GM12864 (cell line): ENCODE data around the gene CCNF.

ENCODE experiments used
- DNase-seq: peaks from one replicate; pipeline ENCODE4 v3.0.0-alpha.2; 2011; ENCODE audit warnings: low read depth
- H3K4me3 ChIP-seq: 2 replicates; pipeline ENCODE4 v1.5.1; 2011; ENCODE audit warnings: mild to moderate bottlenecking, low read depth, low read length, control low read depth
- TF ChIP-seq, protein P1 (sequence below): IDR thresholded peaks from 2 replicates; pipeline ENCODE4 v1.5.1; 2011; ENCODE audit warnings: low read depth, mild to moderate bottlenecking, moderate library complexity, low read length, control low read depth, inconsistent platforms; ENCODE audit errors: missing control alignments

CCNF gene

DNA sequence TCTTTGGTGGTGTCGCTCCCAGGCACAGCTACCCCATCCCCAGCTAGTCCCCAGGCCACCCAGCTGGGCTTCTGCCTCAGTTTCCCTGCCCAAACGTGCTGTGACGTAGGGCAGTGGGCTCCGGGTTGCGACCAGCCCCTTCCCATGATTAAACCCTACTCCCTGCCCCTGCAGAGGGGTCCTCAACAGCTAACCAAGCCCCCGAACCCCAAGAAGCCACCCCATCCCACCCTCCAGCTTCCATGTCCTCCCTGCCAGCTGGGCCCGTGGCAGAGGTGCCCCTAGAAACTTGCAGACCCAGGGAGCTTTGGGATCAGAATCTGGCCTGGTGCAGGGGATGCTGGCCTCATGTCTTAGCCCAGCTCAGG, 41.0 kb downstream of the CCNF start:
- no peak for DNase-seq
- TF ChIP-seq, protein P1, sequence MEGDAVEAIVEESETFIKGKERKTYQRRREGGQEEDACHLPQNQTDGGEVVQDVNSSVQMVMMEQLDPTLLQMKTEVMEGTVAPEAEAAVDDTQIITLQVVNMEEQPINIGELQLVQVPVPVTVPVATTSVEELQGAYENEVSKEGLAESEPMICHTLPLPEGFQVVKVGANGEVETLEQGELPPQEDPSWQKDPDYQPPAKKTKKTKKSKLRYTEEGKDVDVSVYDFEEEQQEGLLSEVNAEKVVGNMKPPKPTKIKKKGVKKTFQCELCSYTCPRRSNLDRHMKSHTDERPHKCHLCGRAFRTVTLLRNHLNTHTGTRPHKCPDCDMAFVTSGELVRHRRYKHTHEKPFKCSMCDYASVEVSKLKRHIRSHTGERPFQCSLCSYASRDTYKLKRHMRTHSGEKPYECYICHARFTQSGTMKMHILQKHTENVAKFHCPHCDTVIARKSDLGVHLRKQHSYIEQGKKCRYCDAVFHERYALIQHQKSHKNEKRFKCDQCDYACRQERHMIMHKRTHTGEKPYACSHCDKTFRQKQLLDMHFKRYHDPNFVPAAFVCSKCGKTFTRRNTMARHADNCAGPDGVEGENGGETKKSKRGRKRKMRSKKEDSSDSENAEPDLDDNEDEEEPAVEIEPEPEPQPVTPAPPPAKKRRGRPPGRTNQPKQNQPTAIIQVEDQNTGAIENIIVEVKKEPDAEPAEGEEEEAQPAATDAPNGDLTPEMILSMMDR, result no peak
- H3K4me3 ChIP-seq, result no peak overlapping the region

DNA sequence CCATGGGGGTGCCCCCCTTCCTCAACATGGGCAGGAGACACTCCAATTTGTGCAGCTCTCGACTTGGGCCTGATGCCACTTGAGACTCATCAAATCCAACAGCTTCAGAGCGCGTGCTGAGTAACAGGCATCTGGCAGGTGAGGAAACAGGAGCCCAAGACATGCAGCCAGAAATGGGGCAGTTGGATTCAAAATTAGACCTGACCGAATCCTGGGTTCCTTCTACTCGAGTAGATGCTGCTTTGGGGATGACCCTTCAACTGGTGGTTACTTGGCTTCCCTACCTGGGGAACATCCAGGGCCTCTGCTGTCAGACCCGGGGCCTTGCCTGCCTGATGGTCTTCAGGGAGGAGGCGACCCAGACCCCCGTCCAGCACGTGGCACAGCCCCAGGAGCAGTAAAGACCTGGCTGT, 41.4 kb downstream of the CCNF start:
- H3K4me3 ChIP-seq, result no peak overlapping the region

GRCh38 chr16:2471016-2471652, 41.9 kb downstream of the CCNF start, which contains the start of gene NTN3:
TSS of gene NTN3 (plus strand) at chr16:2471297. CDS start at chr16:2471702, 405 bp downstream.
- DNase-seq, result no peak
- no peak within 1 kb of the TSS for H3K4me3 ChIP-seq
- TF ChIP-seq, protein P1, result no peak

More for the DNA sequence above, 41.4 kb downstream of the CCNF start:
- TF ChIP-seq, protein P1, result no peak
- DNase-seq, result no peak

DNA sequence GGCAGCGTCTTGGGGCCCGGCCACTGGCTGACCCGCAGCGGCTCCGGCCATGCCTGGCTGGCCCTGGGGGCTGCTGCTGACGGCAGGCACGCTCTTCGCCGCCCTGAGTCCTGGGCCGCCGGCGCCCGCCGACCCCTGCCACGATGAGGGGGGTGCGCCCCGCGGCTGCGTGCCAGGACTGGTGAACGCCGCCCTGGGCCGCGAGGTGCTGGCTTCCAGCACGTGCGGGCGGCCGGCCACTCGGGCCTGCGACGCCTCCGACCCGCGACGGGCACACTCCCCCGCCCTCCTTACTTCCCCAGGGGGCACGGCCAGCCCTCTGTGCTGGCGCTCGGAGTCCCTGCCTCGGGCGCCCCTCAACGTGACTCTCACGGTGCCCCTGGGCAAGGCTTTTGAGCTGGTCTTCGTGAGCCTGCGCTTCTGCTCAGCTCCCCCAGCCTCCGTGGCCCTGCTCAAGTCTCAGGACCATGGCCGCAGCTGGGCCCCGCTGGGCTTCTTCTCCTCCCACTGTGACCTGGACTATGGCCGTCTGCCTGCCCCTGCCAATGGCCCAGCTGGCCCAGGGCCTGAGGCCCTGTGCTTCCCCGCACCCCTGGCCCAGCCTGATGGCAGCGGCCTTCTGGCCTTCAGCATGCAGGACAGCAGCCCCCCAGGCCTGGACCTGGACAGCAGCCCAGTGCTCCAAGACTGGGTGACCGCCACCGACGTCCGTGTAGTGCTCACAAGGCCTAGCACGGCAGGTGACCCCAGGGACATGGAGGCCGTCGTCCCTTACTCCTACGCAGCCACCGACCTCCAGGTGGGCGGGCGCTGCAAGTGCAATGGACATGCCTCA, 42.6 kb downstream of the CCNF start:
- no peak overlapping the region for H3K4me3 ChIP-seq
- TF ChIP-seq, protein P1, result no peak

GRCh38 chr16:2472488-2472864, 43.2 kb downstream of the CCNF start:
- TF ChIP-seq, protein P1, result no peak
- DNase-seq, result no peak
- no peak overlapping the region for H3K4me3 ChIP-seq

More for the DNA sequence above, 42.6 kb downstream of the CCNF start:
- DNase-seq, result no peak

DNA sequence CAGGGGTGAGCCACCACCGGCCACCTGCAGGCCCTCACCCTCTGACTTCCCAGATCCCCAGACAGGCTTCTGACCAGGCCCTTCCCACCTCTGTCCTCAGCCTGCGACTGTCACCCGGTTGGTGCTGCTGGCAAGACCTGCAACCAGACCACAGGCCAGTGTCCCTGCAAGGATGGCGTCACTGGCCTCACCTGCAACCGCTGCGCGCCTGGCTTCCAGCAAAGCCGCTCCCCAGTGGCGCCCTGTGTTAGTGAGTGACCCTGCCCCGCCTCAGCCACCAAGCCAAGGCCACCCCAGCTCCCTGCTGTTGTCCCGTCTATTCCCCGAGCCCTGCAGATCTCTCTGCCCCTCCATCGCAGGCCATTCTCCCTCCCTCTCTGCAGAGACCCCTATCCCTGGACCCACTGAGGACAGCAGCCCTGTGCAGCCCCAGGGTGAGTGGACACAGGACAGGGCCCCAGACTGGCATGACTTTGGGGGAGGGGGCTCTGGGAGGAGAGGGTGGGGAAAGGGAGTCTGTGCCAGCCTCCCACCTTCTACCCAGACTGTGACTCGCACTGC, 43.7 kb downstream of the CCNF start:
- DNase-seq, result no peak
- no peak overlapping the region for H3K4me3 ChIP-seq
- TF ChIP-seq, protein P1, result no peak
